ENCODE measurements around the gene FAM236A.
"Not testable (repeated sequence)": the region's sequence is repeated elsewhere in the genome, so short reads cannot be mapped to it uniquely, and the experiment has no call there.

The FAM236A gene

GRCh38 chrX:72937906-72938305 is at the start of gene FAM236A:
Gene FAM236A (plus strand): TSS chrX:72938206. CDS start chrX:72938263, 57 bp downstream.
- not testable (repeated sequence) for DNase-seq (ENCODE audit: low read depth)

DNA sequence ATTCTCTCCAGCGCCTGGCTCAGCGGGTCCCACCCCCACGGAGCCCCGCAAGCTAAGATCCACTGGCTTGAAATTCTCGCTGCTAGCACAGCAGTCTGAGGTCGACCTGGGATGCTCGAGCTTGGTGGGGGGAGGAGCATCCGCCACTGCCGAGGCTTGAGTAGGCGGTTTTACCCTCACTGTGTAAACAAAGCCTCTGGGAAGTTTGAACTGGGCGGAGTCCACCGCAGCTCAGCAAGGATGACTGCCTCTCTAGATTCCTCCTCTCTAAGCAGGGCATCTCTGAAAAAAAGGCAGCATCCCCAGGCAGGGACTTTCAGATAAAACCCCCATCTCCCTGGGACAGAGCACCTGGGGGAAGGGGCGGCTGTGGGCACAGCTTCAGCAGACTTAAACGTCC is 48.3 kb upstream of the FAM236A start:
- DNase-seq (ENCODE audit: low read depth) = not testable (repeated sequence)

- DNase-seq (ENCODE audit: low read depth) = not testable (repeated sequence)
These were observed 25.7 kb upstream of the FAM236A start, which contains the start of gene FAM236C for GRCh38 chrX:72912315-72912714. Gene FAM236C (plus strand): TSS chrX:72912615. CDS start chrX:72912715, 100 bp downstream.

DNA sequence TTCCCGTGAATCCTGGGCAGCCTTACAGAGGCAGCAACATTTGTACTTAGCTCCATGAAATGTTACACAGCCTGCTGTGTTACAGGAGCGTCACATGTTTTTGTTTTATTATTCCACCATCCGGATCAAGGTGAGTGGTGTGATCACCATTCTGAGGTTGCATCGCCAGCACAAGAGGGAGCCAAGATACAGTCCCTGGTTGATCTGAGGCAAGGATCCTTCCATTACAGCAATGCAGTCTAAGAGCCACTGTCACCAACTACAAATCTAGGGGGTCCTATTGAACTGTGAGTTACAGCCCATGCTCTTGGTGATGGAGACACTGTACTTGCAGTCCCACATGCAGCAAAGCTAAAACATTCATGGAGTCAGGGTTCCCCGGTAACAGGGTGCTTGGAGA is 21.9 kb upstream of the FAM236A start:
- DNase-seq (ENCODE audit: low read depth) = not testable (repeated sequence)

DNA sequence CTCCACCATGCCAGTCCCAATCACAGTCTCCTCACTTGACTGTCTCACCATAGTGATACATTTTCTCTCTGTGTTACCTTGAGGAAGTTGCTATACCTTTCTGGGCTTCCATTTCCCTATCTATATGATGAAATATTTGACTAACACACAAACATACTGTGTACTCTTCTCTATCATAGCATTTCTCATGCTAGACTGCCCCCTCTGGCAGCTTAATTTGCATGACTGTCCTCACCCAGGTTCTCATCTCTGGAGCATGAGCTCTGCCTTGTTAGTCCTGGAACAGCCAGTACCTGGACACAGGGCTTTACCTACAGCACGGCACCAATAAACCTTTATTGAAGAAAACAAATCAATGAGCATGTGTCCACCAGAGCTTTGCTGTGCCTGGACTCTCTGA is 5.7 kb upstream of the FAM236A start:
- not testable (repeated sequence) for DNase-seq (ENCODE audit: low read depth)

GRCh38 chrX:72936455-72936854 is 1.6 kb upstream of the FAM236A start:
- DNase-seq (ENCODE audit: low read depth) = not testable (repeated sequence)

- DNase-seq (ENCODE audit: low read depth) = not testable (repeated sequence)
These were observed 1.0 kb upstream of the FAM236A start for GRCh38 chrX:72936882-72937455.

DNA sequence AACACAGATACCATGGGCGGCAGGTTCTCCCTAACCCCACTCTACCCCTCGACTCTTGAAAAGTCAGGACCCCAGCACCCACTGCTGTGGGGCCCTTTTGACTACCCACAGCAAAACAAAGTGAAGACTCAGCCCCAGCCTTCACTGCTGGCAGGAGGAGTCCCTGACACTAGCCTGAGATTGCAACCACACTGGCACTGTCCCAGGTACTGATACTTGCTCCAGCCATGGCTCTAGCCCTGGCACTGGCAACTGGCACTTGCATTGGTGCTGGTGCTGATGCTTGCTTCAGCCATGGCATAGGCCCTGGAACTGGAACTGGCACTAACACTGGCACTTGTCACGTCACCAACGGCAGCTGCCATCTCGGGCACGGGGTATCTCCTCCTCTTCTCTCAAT is 4.3 kb downstream of the FAM236A start:
- not testable (repeated sequence) for DNase-seq (ENCODE audit: low read depth)

DNA sequence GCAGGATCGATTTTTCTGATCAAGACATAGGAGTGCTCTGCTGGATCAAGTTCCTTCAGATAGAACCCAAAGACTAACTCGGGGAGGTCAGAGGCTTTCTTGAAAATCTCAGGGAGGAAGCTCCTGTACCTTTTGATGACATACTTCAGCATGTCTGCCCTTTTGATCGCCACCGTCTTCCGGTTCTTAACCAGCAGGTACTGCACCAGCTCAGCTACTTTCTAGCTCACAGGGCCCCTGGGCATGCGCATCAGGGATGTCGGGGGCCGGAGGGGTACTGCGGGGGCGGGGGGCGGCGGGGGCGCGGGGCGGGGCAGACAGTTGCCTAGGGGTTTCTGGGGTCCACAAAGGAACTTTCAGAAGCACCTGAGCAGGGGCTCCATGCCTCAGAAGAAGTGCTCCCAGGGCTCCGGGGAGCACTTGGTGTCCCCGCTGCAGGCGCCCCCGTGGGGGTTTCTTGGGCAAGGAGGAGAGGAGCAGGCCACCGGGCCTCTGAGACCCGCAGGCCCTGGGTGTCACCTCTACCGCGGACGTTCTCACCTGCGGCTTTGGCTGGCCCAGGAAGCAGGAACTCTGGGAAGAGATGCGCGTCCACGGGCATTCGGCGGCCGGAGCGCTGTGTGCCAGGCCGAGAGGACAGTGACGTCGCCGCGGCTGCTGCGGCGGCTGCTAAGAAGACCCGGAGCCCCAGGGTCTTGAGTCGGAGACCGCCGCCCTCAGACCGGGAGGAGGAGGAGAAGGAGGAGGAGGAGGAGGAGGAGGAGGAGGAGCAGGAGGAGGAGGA is 5.2 kb downstream of the FAM236A start:
- not testable (repeated sequence) for DNase-seq (ENCODE audit: low read depth)

DNA sequence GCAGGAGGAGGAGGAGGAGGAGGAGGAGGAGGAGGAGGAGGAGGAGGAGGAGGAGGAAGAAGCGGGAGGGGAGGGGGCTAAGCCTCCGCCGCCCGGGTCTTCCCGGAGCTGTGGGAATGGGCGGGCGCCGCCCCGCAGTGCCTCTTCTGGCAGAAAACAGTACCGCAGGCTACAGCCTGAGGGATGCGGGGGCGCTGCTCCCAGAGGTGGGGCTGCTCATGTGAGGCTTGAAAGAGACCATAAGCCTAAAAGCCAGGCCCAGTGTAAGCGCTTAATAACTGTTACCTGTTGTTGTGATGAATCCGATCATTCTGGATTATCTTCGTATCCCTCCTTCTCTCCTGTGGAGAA is 5.8 kb downstream of the FAM236A start, which contains the start of gene DMRTC1:
TSS of gene DMRTC1 (minus strand) at position 19 of the 351 bp plus-strand sequence. CDS start 68,143 bp downstream, outside the sequence.
- not testable (repeated sequence) for DNase-seq (ENCODE audit: low read depth)

DNA sequence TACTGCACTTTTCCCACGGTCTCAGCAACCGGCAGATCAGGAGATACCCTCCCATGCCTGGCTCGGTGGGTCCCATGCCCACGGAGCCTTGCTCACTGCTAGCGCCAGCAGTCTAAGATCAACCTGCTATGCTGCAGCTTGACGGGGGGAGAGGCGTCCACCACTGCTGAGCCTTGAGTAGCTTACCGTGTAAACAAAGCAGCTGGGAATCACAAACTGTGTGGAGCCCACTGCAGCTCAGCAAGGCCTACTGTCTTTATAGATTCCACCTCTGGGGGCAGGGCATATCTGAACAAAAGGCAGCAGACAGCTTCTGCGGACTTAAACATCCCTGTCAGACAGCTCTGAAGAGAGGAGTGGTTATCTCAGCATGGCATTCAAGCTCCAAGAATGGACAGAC is 22.0 kb downstream of the FAM236A start:
- DNase-seq (ENCODE audit: low read depth) = not testable (repeated sequence)

DNA sequence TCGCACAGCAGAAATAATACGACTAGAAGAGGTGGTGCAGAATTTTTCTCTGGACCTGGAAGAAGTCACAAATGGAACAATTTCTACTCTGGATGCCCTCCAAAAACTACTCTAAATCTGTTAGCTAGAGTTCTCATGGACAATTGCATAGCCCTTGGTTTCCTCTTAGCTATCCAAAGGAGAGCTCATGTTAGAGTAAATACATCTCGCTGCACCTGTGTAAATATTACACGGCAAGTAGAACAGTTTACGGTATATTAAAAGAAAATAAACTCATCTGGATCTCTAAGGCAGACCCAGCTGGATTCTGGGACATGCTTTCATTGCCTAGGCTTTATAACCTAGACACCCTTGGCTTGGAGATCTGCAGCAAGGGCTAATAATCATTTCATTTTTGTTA is 33.9 kb downstream of the FAM236A start:
- DNase-seq (ENCODE audit: low read depth) = not testable (repeated sequence)

- not testable (repeated sequence) for DNase-seq (ENCODE audit: low read depth)
These were observed 36.9 kb downstream of the FAM236A start for GRCh38 chrX:72974885-72975284.

DNA sequence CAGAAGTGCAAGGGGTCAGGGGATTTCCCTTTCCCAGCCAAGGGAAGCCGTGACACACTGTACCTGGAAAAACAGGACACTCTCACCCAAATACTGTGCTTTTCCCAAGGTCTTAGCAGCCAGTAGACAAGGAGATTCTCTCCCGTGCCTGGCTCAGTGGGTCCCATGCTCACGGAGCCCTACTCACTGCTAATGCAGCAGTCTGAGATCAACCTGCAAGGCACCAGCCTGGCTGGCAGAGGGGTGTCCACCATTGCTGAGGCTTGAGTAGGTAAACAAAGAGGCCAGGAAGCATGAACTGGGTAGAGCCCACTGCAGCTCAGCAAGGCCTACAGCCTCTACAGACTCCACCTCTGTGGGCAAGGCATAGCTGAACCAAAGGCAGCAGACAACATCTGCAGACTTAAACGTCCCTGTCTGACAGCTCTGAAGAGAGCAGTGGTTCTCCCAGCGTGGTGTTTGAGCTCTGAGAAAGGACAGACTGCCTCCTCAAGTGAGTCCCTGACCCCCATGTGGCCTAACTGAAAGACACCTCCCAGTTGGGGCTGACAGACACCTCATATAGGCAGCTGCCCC is 43.0 kb downstream of the FAM236A start:
- not testable (repeated sequence) for DNase-seq (ENCODE audit: low read depth)
